Skin of body (tissue), 2 donors: ENCODE results near the gene VAMP4. TPM values are rescaled to one million over a fixed set of nuclear protein-coding genes. Genes with fewer than 3 reads are reported as not detected.
"Not testable (repeated sequence)": the region's sequence is repeated elsewhere in the genome, so short reads cannot be mapped to it uniquely, and the experiment has no call there.

Experiments
- DNase-seq: peaks from one replicate; lab custom pipeline; 2025; lab: John Stamatoyannopoulos, UW
- total RNA-seq: library from RNA; depleted of rRNA; stranded (reverse); fragments of >200 nt; gene quantifications from one replicate; pipeline ENCODE4 v1.2.3, GENCODE V29; 2014

The VAMP4 gene
- total RNA-seq, 1 donor from 2014 or later = 13.1 TPM

- DNase-seq = no peak
These were observed 11.3 kb upstream of the VAMP4 start for GRCh38 chr1:171753182-171753581.

GRCh38 chr1:171751221-171751620 lies 9.4 kb upstream of the VAMP4 start:
- DNase-seq = no peak

- DNase-seq = no peak
These were observed 6.8 kb upstream of the VAMP4 start for GRCh38 chr1:171748651-171749050.

- DNase-seq = no peak
These were observed 3.1 kb upstream of the VAMP4 start for GRCh38 chr1:171744986-171745385.

- peak; percentile 51 for DNase-seq
These were observed 1.4 kb upstream of the VAMP4 start for GRCh38 chr1:171743081-171743870.

- DNase-seq = peak; percentile 45
These were observed 685 bp upstream of the VAMP4 start for GRCh38 chr1:171742577-171742922.

GRCh38 chr1:171740987-171741871 lies 636 bp downstream of the VAMP4 start:
- peak; percentile 48 for DNase-seq

- DNase-seq = peak; percentile 28
These were observed 1.5 kb downstream of the VAMP4 start for GRCh38 chr1:171740356-171740863.

GRCh38 chr1:171739656-171740055 lies 2.2 kb downstream of the VAMP4 start:
- no peak for DNase-seq

GRCh38 chr1:171738911-171739310 lies 3.0 kb downstream of the VAMP4 start:
- no peak for DNase-seq

GRCh38 chr1:171736196-171736595 lies 5.7 kb downstream of the VAMP4 start:
- no peak for DNase-seq

- DNase-seq = no peak
These were observed 11.8 kb downstream of the VAMP4 start for GRCh38 chr1:171730052-171730451.

GRCh38 chr1:171727778-171728177 lies 14.1 kb downstream of the VAMP4 start:
- DNase-seq = no peak

GRCh38 chr1:171723180-171723579 lies 18.7 kb downstream of the VAMP4 start:
- DNase-seq = not testable (repeated sequence)

- DNase-seq = no peak
These were observed 23.0 kb downstream of the VAMP4 start for GRCh38 chr1:171718848-171719247.

- no peak for DNase-seq
These were observed 23.6 kb downstream of the VAMP4 start for GRCh38 chr1:171718216-171718615.

GRCh38 chr1:171717062-171717718 lies 24.7 kb downstream of the VAMP4 start:
- no peak for DNase-seq

GRCh38 chr1:171716616-171717015 lies 25.2 kb downstream of the VAMP4 start:
- DNase-seq = no peak

GRCh38 chr1:171715813-171716251 lies 26.0 kb downstream of the VAMP4 start:
- DNase-seq = no peak

GRCh38 chr1:171712341-171712740 lies 29.5 kb downstream of the VAMP4 start:
- no peak for DNase-seq

GRCh38 chr1:171711643-171712042 lies 30.2 kb downstream of the VAMP4 start:
- no peak for DNase-seq

GRCh38 chr1:171707583-171707982 lies 34.3 kb downstream of the VAMP4 start:
- no peak for DNase-seq
